ENCODE data around the gene DNASE1L3.

DNASE1L3 gene

DNA sequence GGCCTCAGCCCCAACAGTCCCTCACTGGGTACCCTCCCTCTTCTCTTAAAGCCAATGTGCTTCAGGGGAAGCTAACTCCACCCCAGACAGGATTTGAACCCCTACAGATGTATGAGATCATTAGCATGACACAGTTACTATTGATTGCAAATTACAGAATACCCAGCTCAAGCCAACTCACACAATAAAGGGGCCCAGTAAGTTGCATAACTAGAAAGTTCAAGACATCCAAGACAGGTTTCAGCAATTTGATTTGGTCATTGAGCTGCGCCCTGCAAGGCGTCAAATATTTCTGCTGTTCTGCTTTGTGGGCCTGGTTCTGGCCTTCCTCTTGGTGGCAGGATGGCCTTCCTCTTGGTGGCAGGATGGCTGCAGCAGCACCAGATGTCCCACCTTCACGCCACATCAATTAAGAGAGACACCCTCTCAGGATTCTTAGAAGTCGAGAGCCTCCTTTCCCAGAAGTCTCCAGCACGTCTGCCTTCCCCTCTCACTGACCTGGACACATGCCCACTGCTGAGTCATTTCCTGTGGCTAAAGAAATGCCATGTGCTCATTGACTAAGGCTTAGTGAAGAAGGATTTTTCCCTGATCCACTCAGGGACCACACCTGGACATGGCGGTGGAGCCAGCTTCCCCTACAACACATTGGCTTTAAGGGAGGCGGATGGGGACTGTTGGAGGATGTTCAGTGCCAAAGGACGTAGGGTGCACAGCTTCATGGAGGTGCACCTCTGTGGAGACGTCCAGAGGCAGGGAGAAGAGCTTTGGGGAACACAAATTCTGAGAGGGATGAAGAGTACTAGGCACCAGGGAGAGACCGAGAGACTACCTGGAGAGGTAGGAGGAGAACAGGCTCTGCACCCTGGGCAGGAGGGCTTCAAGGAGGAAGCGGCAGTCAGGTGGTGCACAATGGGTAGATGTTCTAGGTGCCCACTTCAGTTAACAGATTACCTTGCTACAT lies 49.1 kb downstream of the DNASE1L3 start:
- DNase-seq (ENCODE audit: low spot score) = peak; percentile 90

DNA sequence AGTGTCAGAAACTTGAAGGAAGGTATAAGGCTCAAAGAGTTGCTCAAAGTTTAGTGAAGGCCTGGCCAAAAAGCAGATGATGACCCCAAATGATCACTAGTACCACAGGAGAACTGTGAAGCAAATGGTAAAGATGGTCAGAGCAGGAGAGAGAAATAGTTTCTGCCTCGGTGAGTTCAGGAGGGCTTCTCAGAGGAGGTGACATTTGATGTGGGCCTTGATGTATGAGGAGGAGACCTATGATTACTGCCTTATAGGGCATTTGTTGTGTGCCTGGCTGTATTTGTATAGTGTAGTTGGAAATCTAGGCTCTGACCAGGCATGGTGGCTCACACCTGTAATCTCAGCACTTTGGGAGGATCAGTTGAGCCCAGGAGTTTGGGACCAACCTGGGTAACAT lies 50.4 kb downstream of the DNASE1L3 start:
- no peak for DNase-seq (ENCODE audit: low spot score)

DNA sequence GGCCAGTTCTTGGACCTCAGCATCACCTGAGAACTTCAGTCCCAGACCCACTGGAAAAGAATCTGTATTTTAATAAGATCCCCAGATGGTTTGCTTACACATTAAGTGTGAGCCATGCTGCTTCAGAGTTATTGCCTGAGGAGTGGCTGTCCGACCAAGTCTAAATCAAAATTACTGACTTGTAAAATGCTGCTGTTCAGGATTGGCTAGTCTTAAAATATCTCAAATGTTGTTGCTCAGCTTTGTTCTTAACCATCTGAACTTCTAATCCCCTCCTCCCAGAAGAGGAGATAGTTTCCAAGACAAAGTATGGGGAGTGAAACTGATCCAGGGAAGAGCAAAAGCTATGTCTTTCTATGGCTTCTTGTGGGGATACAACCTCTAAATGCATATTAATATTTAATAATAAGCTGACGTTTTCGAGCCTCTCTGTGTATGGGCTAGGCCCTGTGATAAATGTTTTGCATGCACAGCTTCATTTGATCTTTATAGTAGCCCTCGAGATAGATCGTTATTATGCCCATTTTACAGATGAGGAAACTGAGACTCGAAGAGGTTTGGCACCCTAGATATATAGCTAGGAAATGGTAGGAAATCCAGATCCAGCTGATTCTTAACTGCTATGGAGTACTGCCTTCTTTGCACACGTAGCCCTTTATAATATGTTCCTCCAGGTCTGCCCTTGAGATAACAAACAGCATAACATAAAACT lies 52.2 kb downstream of the DNASE1L3 start:
- no peak for DNase-seq (ENCODE audit: low spot score)

- DNase-seq (ENCODE audit: low spot score) = no peak
These were observed 53.1 kb downstream of the DNASE1L3 start for GRCh38 chr3:58157700-58158099.

GRCh38 chr3:58155838-58156237 lies 54.9 kb downstream of the DNASE1L3 start:
- no peak for DNase-seq (ENCODE audit: low spot score)

DNA sequence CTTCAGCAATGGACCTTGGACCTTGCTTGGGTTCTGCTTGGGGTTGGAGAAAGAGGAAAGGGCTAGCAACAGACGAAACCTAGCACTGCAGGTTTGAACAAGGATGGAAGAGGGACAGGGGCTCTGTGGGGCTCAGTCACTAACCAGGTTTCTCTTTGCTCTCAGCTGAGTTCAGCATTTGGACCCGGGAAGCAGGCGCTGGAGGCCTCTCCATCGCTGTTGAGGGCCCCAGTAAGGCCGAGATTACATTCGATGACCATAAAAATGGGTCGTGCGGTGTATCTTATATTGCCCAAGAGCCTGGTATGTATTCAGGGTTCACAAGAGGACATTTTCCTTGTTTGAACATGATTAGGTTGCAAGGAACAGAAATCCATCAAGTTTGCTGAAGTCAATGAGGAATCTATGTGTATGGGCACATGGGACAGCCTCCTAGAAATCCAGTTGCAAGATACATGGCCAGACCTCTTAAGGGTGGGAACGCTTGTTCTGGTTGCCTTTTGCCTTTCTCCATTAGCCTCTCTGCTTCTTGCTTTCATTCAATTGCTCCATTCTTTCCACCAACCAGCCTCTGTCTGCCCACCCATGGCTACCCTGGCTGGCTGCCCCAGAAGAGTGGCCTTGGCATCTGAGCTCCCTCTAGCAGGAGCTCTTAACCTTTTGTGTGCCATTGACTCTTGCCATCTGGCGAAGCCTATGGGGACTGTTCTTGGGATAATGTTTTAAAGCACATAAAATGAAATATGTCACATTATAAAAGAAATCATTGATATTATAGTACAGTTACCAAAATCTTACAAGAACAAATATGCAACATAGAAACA lies 55.9 kb downstream of the DNASE1L3 start:
- no peak for DNase-seq (ENCODE audit: low spot score)

- DNase-seq (ENCODE audit: low spot score) = no peak
These were observed 57.4 kb downstream of the DNASE1L3 start for GRCh38 chr3:58153371-58153770.

DNA sequence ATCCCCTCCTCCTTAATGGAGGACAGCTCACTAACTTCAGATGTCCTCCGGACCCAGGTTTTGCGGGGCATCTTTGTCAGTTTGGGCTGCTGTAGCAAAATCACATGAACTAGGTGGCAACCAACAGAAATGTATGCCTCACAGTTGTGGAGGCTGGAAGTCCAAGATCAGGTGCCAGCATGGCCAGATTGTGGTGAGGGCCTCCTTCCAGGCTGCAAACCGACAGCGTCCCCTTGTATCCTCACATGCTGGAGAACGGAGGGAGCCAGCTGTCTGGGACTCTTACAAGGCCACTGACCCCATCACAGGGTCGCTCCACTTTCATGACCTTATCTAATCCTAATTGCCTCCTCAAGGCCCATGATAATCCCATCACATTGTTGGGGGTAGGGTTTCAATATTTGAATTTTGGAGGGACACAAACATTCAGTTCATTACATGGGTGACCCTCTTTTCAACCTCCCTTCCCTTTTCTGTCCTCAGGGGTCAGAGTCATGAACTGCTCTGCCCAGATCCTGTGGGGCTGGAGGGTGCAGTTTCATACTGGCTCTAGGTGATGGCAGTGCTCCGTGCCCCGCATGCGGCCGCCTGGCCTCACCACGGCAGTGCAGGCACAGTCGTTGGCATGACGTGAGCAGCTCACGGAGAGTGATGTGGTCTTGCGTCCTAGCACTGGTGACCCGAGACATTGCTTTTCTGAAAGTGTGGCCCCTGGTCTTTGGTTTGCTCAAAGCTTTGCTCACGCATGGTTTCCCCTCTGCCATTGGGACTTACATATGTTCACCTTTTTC lies 58.4 kb downstream of the DNASE1L3 start:
- no peak for DNase-seq (ENCODE audit: low spot score)

GRCh38 chr3:58151637-58152036 lies 59.1 kb downstream of the DNASE1L3 start:
- DNase-seq (ENCODE audit: low spot score) = no peak

DNA sequence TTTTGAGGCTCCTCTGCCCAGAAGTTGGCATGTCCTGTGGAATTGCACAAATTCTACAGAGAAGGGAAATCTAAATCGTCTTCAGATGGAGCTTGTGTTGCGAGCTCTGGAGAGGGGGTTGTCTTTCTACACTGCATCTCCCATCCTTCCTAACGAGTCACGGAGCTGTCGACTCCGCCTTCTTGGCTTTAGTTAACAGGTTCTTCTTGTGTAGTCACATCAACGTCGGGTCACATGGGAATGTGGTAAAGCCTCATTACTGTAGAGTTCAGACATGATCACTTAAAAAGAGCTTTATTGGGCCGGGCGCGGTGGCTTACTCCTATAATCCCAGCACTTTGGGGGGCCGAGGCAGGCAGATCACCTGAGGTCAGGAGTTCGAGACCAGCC lies 60.0 kb downstream of the DNASE1L3 start:
- DNase-seq (ENCODE audit: low spot score) = no peak

DNA sequence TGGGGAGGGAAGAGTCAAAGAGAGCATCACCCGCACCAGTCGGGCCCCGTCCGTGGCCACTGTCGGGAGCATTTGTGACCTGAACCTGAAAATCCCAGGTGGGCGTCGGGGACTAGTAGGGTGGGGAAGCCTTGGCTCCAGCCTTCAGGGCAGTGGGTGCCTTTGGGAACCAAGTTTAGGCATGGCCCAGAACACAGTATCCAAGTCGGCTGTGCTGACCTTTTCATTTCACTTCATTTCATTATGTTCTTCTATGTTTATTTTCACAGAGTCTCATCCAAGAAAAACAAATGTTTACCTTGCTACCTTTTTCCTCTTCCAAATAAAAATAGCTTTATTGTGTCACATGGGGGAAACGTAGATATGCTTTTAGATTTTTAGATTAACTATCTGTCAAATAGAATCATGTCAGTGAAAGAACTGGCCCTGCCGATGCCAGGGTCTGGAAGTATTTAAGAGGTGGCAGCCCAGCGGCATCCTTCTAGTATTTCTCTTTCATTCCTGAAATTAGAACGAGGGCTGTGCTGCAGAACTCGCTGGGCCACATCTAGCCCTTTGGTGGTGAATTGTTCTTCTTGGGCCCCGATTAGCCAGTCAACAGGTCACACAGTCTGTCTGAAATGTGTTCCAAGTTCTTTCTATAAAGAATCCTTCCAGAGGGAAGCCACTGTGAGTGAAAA lies 60.5 kb downstream of the DNASE1L3 start:
- no peak for DNase-seq (ENCODE audit: low spot score)

DNA sequence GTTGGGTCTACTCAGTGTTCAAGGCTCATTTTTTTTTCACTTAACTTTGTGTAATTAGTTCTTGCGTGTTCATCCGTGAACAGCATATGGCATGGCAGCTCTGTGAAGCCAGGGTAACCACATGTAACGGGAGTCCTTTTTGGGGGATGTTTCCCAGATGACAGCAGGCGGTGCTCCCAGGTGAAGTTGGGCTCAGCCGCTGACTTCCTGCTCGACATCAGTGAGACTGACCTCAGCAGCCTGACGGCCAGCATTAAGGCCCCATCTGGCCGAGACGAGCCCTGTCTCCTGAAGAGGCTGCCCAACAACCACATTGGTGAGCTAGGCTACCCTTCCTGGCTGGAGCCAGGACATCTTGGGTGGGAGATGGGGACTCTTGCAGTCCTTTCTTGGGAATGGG lies 62.7 kb downstream of the DNASE1L3 start:
- no peak for DNase-seq (ENCODE audit: low spot score)

DNA sequence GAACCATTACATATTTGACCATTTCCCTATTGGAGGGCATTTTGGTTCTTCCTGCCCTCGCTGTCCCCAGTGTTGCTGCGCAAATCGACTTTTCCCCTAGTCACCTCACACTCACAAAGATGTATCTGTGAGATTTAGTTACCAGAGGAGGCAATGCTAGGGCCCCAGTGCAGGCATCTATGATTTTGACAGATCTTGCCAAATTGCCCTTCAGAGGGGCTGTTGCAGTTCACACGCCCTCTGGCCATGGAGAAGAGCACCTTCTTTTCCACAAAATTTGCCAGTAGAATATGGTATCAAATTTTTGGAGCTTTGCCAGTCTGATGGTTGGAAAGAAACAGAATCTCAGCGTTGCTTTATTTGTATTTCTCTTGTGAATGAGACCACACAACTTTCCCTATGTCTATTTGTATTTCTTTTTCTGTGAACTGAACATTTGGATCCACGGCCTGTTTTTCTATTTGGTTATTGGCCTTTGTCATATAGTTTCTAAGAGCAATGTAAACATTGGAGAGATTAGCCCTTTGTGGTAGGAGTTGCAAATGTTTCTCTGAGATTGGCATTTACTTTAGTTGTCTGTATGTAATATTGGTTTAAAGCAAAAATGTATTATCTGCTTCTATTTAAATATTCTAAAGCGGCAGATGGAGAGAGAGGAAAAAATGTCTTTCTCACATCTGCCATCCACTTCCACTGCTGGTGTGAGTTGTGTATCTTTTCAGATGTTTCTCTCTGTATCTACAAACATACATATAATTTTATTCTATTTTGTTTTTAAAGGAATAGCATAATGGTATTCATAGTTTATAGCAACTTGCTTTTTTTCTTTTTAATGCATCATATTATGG lies 66.1 kb downstream of the DNASE1L3 start:
- no peak for DNase-seq (ENCODE audit: low spot score)

DNA sequence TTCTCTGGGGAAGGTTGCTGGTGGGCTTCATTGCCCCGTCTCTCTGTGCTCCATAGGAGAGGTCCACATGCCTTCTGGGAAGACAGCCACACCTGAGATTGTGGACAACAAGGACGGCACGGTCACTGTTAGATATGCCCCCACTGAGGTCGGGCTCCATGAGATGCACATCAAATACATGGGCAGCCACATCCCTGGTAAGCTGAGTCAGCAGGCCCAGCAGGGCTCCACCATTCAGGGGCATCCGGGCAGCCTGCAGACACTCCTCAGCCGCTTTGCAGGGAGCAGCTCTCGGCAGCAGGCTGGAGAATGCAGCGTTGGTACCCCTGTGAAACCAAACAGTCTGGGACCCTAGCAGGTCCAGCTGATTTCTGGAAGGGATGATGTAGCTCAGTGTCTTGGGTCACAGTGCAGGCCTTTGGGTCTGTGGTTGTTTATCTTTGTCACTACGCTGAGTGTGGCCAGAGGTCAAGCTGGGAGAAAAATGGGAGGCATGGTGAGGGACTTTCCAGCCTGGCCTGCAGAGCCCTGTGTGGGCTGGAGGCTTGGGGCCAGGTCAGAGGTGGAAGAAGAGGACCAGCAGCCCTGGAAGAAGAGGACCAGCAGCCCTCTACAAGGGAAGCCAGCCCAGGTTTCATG lies 67.2 kb downstream of the DNASE1L3 start:
- no peak for DNase-seq (ENCODE audit: low spot score)
